Epithelial cell of esophagus (primary cell): ENCODE results near the gene DIAPH3.

Experiments
- DNase-seq: peaks from one replicate; pipeline ENCODE4 v3.0.0; 2010; ENCODE audit warnings: low read depth
- H3K4me3 ChIP-seq: 2 replicates; pipeline ENCODE4 v1.5.1; 2011; ENCODE audit warnings: mild to moderate bottlenecking, low read length, control low read depth
- TF ChIP-seq, protein P1 (sequence below): IDR thresholded peaks from 2 replicates; pipeline ENCODE4 v1.5.1; 2011; ENCODE audit warnings: low read depth, mild to moderate bottlenecking, low read length, control low read depth, inconsistent platforms; ENCODE audit not compliant: insufficient read depth; ENCODE audit errors: missing control alignments

DIAPH3 gene

DNA sequence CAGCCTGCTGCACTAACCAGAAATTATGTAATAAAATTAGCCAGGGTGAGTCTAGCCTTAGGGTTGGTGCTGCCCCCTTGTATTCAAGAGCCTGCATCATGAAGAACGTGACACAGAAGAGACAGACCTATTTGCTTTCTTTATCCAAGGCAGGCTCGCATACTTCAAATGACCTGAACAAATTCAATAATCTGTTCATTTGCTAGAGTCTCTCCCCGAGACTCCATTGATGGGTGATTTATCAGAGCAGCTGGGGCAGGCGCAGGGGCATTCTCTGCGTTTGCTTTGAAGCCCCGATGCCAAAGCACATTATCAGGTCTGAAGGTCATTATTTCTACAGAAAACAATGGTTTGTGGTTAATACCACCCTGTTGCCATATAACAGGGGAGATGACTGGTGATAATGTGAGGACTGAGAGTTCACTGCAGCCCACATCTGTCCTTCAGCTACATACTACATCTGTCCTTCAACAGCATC, 520.3 kb downstream of the DIAPH3 start:
- TF ChIP-seq, protein P1, sequence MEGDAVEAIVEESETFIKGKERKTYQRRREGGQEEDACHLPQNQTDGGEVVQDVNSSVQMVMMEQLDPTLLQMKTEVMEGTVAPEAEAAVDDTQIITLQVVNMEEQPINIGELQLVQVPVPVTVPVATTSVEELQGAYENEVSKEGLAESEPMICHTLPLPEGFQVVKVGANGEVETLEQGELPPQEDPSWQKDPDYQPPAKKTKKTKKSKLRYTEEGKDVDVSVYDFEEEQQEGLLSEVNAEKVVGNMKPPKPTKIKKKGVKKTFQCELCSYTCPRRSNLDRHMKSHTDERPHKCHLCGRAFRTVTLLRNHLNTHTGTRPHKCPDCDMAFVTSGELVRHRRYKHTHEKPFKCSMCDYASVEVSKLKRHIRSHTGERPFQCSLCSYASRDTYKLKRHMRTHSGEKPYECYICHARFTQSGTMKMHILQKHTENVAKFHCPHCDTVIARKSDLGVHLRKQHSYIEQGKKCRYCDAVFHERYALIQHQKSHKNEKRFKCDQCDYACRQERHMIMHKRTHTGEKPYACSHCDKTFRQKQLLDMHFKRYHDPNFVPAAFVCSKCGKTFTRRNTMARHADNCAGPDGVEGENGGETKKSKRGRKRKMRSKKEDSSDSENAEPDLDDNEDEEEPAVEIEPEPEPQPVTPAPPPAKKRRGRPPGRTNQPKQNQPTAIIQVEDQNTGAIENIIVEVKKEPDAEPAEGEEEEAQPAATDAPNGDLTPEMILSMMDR, result no peak
- no peak overlapping the region for H3K4me3 ChIP-seq
- DNase-seq, result no peak

- no peak overlapping the region for H3K4me3 ChIP-seq
- no peak for DNase-seq
- TF ChIP-seq, protein P1, result no peak
These were observed 521.9 kb downstream of the DIAPH3 start for GRCh38 chr13:59641817-59642216.

GRCh38 chr13:59641261-59641660, 522.5 kb downstream of the DIAPH3 start:
- no peak for DNase-seq
- no peak overlapping the region for H3K4me3 ChIP-seq
- TF ChIP-seq, protein P1, result no peak

GRCh38 chr13:59638404-59638803, 525.3 kb downstream of the DIAPH3 start:
- no peak overlapping the region for H3K4me3 ChIP-seq
- TF ChIP-seq, protein P1, result no peak
- no peak for DNase-seq

- no peak for DNase-seq
- TF ChIP-seq, protein P1, result no peak
- H3K4me3 ChIP-seq, result no peak overlapping the region
These were observed 528.1 kb downstream of the DIAPH3 start for GRCh38 chr13:59635589-59635988.

DNA sequence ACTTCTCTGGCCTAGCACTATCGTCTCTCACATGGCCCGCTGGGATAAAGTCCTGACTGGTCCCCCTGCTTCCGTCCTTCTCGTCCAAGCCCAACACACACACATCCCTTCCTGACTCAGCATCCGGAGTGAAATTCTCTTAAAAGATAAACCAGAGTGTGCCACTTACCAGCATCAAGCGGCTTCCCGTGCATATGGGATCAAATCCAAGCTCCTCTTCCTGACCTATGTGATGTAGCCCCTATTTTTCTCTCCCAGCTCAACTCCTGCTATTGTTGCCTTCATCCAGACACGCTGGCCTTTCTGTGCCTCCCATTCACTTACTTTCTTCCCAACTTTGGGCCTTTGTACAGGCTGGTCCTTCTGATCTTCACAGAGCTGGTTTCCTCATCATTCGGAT, 530.4 kb downstream of the DIAPH3 start:
- no peak for DNase-seq

GRCh38 chr13:59631271-59631670, 532.5 kb downstream of the DIAPH3 start:
- H3K4me3 ChIP-seq, result no peak overlapping the region
- TF ChIP-seq, protein P1, result no peak
- no peak for DNase-seq

More for the DNA sequence above, 530.4 kb downstream of the DIAPH3 start:
- no peak overlapping the region for H3K4me3 ChIP-seq
- TF ChIP-seq, protein P1, result no peak
